K562 (cell line): Measurements from ENCODE around the gene GYS1.

Experiments used
- CTCF ChIP-seq, 3 experiments: IDR thresholded peaks in 2 of 3; conservative IDR thresholded peaks in 1 of 3; 2 replicates each; pipeline ENCODE4 v1.5.1; 2011 to 2012; ENCODE audit warnings: low read length in 3 of 3, mild to moderate bottlenecking in 3 of 3, control low read depth in 2 of 3, improper control_type of control experiment in 1 of 3, inconsistent platforms in 1 of 3, low read depth in 1 of 3, mixed read lengths in 1 of 3, moderate library complexity in 1 of 3; ENCODE audit not compliant: insufficient read depth in 2 of 3
- ESRRA ChIP-seq: fragments of 450-650 bp; IDR thresholded peaks from 2 replicates; pipeline ENCODE4 v1.6.1; 2014; ENCODE audit warnings: low read depth, mild to moderate bottlenecking, moderate library complexity, borderline replicate concordance
- KLF1 ChIP-seq: fragments of 450-650 bp; IDR thresholded peaks from 2 replicates; pipeline ENCODE4 v1.6.1; 2016; ENCODE audit warnings: missing genetic modification characterization, missing compliant biosample characterization
- TF ChIP-seq, protein P1 (sequence below): sonication (generic); formaldehyde crosslinking; IDR thresholded peaks from 2 replicates; pipeline ENCODE4 v1.9.0; 2022; ENCODE audit warnings: mild to moderate bottlenecking, missing genetic modification reagents

GRCh38 chr19:48947258-48947542, 45.9 kb downstream of the GYS1 start:
- TF ChIP-seq KLF1 (tag), result no peak
- TF ChIP-seq, protein P1, sequence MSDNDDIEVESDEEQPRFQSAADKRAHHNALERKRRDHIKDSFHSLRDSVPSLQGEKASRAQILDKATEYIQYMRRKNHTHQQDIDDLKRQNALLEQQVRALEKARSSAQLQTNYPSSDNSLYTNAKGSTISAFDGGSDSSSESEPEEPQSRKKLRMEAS (CRISPR knock-in tag), result no peak
- TF ChIP-seq ESRRA, result no peak
- no peak for TF ChIP-seq CTCF (IDR thresholded peaks at IDR 0.05 in 2 of 3, conservative IDR thresholded peaks at IDR 0.05 in 1 of 3; ENCODE audit: insufficient read depth in 2 of 3, low read depth in 1 of 3, low read length in 3 of 3)
